H1 (cell line): ENCODE results near the gene CDKN1A. TPM values are rescaled to one million over a fixed set of nuclear protein-coding genes. Genes with fewer than 3 reads are reported as not detected.

ENCODE experiments used
- CTCF ChIA-PET: fragments of 300-600 bp; sonication (Branson Sonifier 250); formaldehyde crosslinking; loops from one replicate; lab custom pipeline; 2021; ENCODE audit not compliant: partially characterized antibody; lab: Charles Lee
- POLR2A ChIA-PET: fragments of 300-600 bp; sonication (Branson Sonifier 250); formaldehyde crosslinking; loops from one replicate; lab custom pipeline; 2021; ENCODE audit warnings: inconsistent platforms; ENCODE audit not compliant: partially characterized antibody; lab: Charles Lee
- DNase-seq, 2 experiments: peaks; one replicate each; pipeline versions ENCODE4 v3.0.0 to v3.0.0-alpha.2; 2010 to 2022; ENCODE audit warnings: low spot score in 2 of 2, low read depth in 1 of 2, mixed read lengths in 1 of 2
- FAIRE-seq: peaks from 2 replicates; lab custom pipeline; 2011; peaks lifted over from hg19 to GRCh38; lab: Jason Lieb, UNC
- H2AFZ ChIP-seq: 2 replicates; pipeline ENCODE4 v1.8.1; 2012; ENCODE audit warnings: low read length, inconsistent platforms
- H2AK5ac ChIP-seq: 2 replicates; pipeline ENCODE4 v1.6.1; 2013; ENCODE audit warnings: low read depth, low read length
- H2BK120ac ChIP-seq: replicated peaks from 2 replicates; pipeline ENCODE3; 2013; ENCODE audit warnings: low read depth, low read length, inconsistent platforms
- H2BK12ac ChIP-seq: 2 replicates; pipeline ENCODE4 v1.6.1; 2013; ENCODE audit warnings: low read depth, low read length
- H2BK15ac ChIP-seq: 2 replicates; pipeline ENCODE4 v1.6.1; 2013; ENCODE audit warnings: low read length
- H2BK20ac ChIP-seq: 2 replicates; pipeline ENCODE4 v1.6.1; 2013; ENCODE audit warnings: low read length
- H2BK5ac ChIP-seq: 2 replicates; pipeline ENCODE4 v1.6.1; 2013; ENCODE audit warnings: low read depth, low read length
- H3K14ac ChIP-seq: 2 replicates; pipeline ENCODE4 v1.6.1; 2013; ENCODE audit warnings: inconsistent platforms; ENCODE audit not compliant: insufficient read length
- H3K18ac ChIP-seq: 2 replicates; pipeline ENCODE4 v1.6.1; 2013; ENCODE audit warnings: low read length; ENCODE audit errors: extremely low read depth
- H3K23ac ChIP-seq: 2 replicates; pipeline ENCODE4 v1.6.1; 2013; ENCODE audit warnings: inconsistent platforms; ENCODE audit not compliant: insufficient read length
- H3K23me2 ChIP-seq: 2 replicates; pipeline ENCODE4 v1.6.1; 2013; ENCODE audit warnings: low read depth, low read length
- H3K27ac ChIP-seq: 2 replicates; pipeline ENCODE4 v1.6.1; 2011; ENCODE audit warnings: low read depth, low read length, inconsistent platforms
- H3K27me3 ChIP-seq, 4 experiments: replicated peaks in 1 of 4; 1 replicate in 1 of 4; 2 replicates in 3 of 4; pipeline versions ENCODE4 v1.6.1 to v1.8.1; 2011 to 2013; ENCODE audit warnings: low read length in 3 of 4, mild to moderate bottlenecking in 3 of 4, inconsistent platforms in 2 of 4, mixed read lengths in 2 of 4, moderate library complexity in 1 of 4; ENCODE audit not compliant: control insufficient read depth in 3 of 4, insufficient read depth in 3 of 4; ENCODE audit errors: extremely low read depth in 1 of 4
- H3K36me3 ChIP-seq, 4 experiments: 2 replicates each; pipeline versions ENCODE4 v1.6.1 to v1.8.1; 2011 to 2013; ENCODE audit warnings: mild to moderate bottlenecking in 4 of 4, low read length in 3 of 4, moderate library complexity in 2 of 4, control low read depth in 1 of 4, inconsistent platforms in 1 of 4; ENCODE audit not compliant: insufficient read depth in 4 of 4, control insufficient read depth in 2 of 4
- H3K4ac ChIP-seq: replicated peaks from 2 replicates; pipeline ENCODE3; 2013; ENCODE audit warnings: low read length, low read depth, mixed read lengths, inconsistent platforms; ENCODE audit not compliant: insufficient read length
- H3K4me1 ChIP-seq, 4 experiments: replicated peaks in 1 of 4; 1 replicate in 1 of 4; 2 replicates in 3 of 4; pipeline versions ENCODE4 v1.6.1 to v1.8.1; 2011 to 2013; ENCODE audit warnings: low read length in 3 of 4, inconsistent platforms in 2 of 4, mixed read lengths in 1 of 4; ENCODE audit not compliant: insufficient read depth in 4 of 4, control insufficient read depth in 3 of 4
- H3K4me2 ChIP-seq, 2 experiments: 2 replicates each; pipeline versions ENCODE4 v1.6.1 to v1.8.1; 2011 to 2013; ENCODE audit warnings: low read depth in 2 of 2, low read length in 2 of 2, control low read depth in 1 of 2, inconsistent platforms in 1 of 2, mild to moderate bottlenecking in 1 of 2; ENCODE audit not compliant: insufficient read depth in 1 of 2
- H3K4me3 ChIP-seq, 4 experiments: fragments of 200-600, 300-600 bp in 1 of 4; sonication (generic), shearing (Covaris generic), sonication (Bioruptor Twin) in 1 of 4; 2 replicates each; pipeline versions ENCODE4 v1.5.1 to v1.8.1; 2011 to 2016; ENCODE audit warnings: low read length in 4 of 4, low read depth in 3 of 4, control low read depth in 2 of 4, inconsistent platforms in 2 of 4, mild to moderate bottlenecking in 2 of 4, mixed read lengths in 1 of 4, moderate library complexity in 1 of 4; ENCODE audit not compliant: insufficient read depth in 2 of 4; ENCODE audit errors: extremely low read depth in 1 of 4
- H3K56ac ChIP-seq: replicated peaks from 2 replicates; pipeline ENCODE3; 2013; ENCODE audit warnings: low read depth, mild to moderate bottlenecking, mixed read lengths, low read length, inconsistent platforms; ENCODE audit not compliant: insufficient read length
- H3K79me1 ChIP-seq: 2 replicates; pipeline ENCODE4 v1.6.1; 2013; ENCODE audit warnings: low read depth, low read length, control low read depth
- H3K79me2 ChIP-seq, 2 experiments: 2 replicates each; pipeline versions ENCODE4 v1.6.1 to v1.8.1; 2012 to 2013; ENCODE audit warnings: low read length in 2 of 2, mild to moderate bottlenecking in 2 of 2, inconsistent platforms in 1 of 2; ENCODE audit not compliant: insufficient read depth in 2 of 2, control insufficient read depth in 1 of 2
- H3K9ac ChIP-seq, 4 experiments: replicated peaks in 1 of 4; 1 replicate in 1 of 4; 2 replicates in 3 of 4; pipeline versions ENCODE4 v1.6.1 to v1.8.1; 2011 to 2013; ENCODE audit warnings: low read depth in 3 of 4, low read length in 3 of 4, control low read depth in 2 of 4, mild to moderate bottlenecking in 2 of 4, moderate library complexity in 2 of 4, inconsistent platforms in 1 of 4; ENCODE audit errors: extremely low read depth in 1 of 4
- H3K9me3 ChIP-seq, 2 experiments: 2 replicates each; pipeline versions ENCODE4 v1.6.1 to v1.8.1; 2012 to 2013; ENCODE audit warnings: mild to moderate bottlenecking in 2 of 2, moderate library complexity in 2 of 2, control low read depth in 1 of 2, inconsistent platforms in 1 of 2, low read depth in 1 of 2, low read length in 1 of 2, mixed read lengths in 1 of 2; ENCODE audit not compliant: insufficient read depth in 2 of 2
- H4K20me1 ChIP-seq, 2 experiments: replicated peaks in 1 of 2; 2 replicates each; pipeline versions ENCODE3 to v1.8.1; 2011 to 2013; ENCODE audit warnings: inconsistent platforms in 2 of 2, low read length in 2 of 2, mild to moderate bottlenecking in 1 of 2; ENCODE audit not compliant: insufficient read depth in 2 of 2, control insufficient read depth in 1 of 2
- H4K5ac ChIP-seq: 2 replicates; pipeline ENCODE4 v1.6.1; 2013; ENCODE audit warnings: low read length, low read depth, mixed read lengths, inconsistent platforms; ENCODE audit not compliant: insufficient read length
- H4K8ac ChIP-seq: 2 replicates; pipeline ENCODE4 v1.8.0; 2013; ENCODE audit warnings: mild to moderate bottlenecking, moderate library complexity, low read length, inconsistent platforms; ENCODE audit not compliant: insufficient read depth; ENCODE audit errors: extremely low read depth
- H4K91ac ChIP-seq: replicated peaks from 2 replicates; pipeline ENCODE3; 2013; ENCODE audit warnings: low read length, mixed read lengths, inconsistent platforms; ENCODE audit not compliant: insufficient read length
- E2F6 ChIP-seq: IDR thresholded peaks from 2 replicates; pipeline ENCODE4 v1.6.1; 2012; ENCODE audit warnings: inconsistent platforms
- KDM1A ChIP-seq: fragments of 200-600, 300-600 bp; sonication (generic); IDR thresholded peaks from 2 replicates; pipeline ENCODE4 v1.7.1; 2016; ENCODE audit warnings: mild to moderate bottlenecking, low read length, borderline replicate concordance
- MAX ChIP-seq: IDR thresholded peaks from 2 replicates; pipeline ENCODE4 v1.6.1; 2012; ENCODE audit warnings: inconsistent platforms
- SP2 ChIP-seq: IDR thresholded peaks from 2 replicates; pipeline ENCODE4 v1.6.1; 2012; ENCODE audit warnings: mild to moderate bottlenecking, low read length, inconsistent platforms
- TBP ChIP-seq: IDR thresholded peaks from 2 replicates; pipeline ENCODE4 v1.6.1; 2011; ENCODE audit warnings: low read depth, low read length, improper control_type of control experiment
- USF2 ChIP-seq: IDR thresholded peaks from 2 replicates; pipeline ENCODE4 v1.6.1; 2011; ENCODE audit warnings: low read length, improper control_type of control experiment
- WGBS, 2 experiments: shearing (Covaris generic) in 1 of 2; methylation state at CpG; one replicate each; pipeline versions ENCODE4 v1.1.6 to v1.1.7; 2013 to 2015; ENCODE audit warnings: low lambda C conversion rate in 2 of 2, mixed read lengths in 2 of 2, inconsistent platforms in 1 of 2, low coverage in 1 of 2, missing lambda C conversion rate in 1 of 2; ENCODE audit not compliant: insufficient replicate concordance in 2 of 2, insufficient coverage in 1 of 2, insufficient read length in 1 of 2; ENCODE audit errors: extremely low coverage in 1 of 2, missing lambda C conversion rate in 1 of 2; 5-methylcytosine and 5-hydroxymethylcytosine counted together
- long read RNA-seq, 2 experiments: library from RNA in 1 of 2; library from capped mRNA in 1 of 2; stranded (forward); transcript quantifications; one replicate each; pipeline ENCODE4 v2.0.0, GENCODE V29; 2021; ENCODE audit warnings: inconsistent platforms in 1 of 2
- polyA minus RNA-seq, 3 experiments: library from RNA; depleted of rRNA, polyadenylated mRNA; stranded (reverse); fragments of >200 nt; gene quantifications; 1 replicate in 2 of 3; 2 replicates in 1 of 3; pipeline ENCODE4 v1.2.3, GENCODE V29; 2011
- polyA plus RNA-seq, 7 experiments: library from polyadenylated mRNA; depleted of rRNA in 3 of 7; stranded (reverse) in 5 of 7; unstranded in 2 of 7; fragments of >200 nt in 5 of 7; fragments of 200-250 nt in 2 of 7; gene quantifications; 1 replicate in 5 of 7; 2 replicates in 1 of 7; 4 replicates in 1 of 7; pipeline versions ENCODE4 v1.2.1 to v1.2.3, GENCODE V29; 2011 to 2013; ENCODE audit warnings: missing spikeins in 2 of 7, mixed read lengths in 2 of 7
- total RNA-seq: library from RNA; stranded (reverse); fragmentation: NEBNext Ultra II Directional; extraction: Animal tissue kit (Norgen Biotek cat#: 25700); gene quantifications from 2 replicates; pipeline ENCODE4 v1.2.1, GENCODE V29; 2021

CDKN1A gene
- total RNA-seq (14.5 and 15.2 TPM in 2 replicates), polyA plus RNA-seq (2011; rRNA removed) (36.0 and 56.1 TPM in 2 replicates), polyA minus RNA-seq (2011; rRNA and poly(A)+ RNA removed) (15.5 and 20.6 TPM in 2 replicates)
- 26.6 TPM for polyA plus RNA-seq (2011; cell fraction: cytosol; rRNA removed)
- 39.2 TPM for polyA plus RNA-seq (2011; cell fraction: nucleus; rRNA removed)
- 23.5 to 37.7 TPM (median 28.4 TPM) in 4 replicates for polyA plus RNA-seq (2012, experiment 1 of 2)
- 42.7 TPM for polyA plus RNA-seq (2012, experiment 2 of 2)
- 15.1 TPM for polyA plus RNA-seq (2013, experiment 1 of 2)
- polyA plus RNA-seq (2013, experiment 2 of 2): 16.1 TPM
- polyA minus RNA-seq (2011; cell fraction: cytosol; rRNA and poly(A)+ RNA removed): 14.0 TPM
- polyA minus RNA-seq (2011; cell fraction: nucleus; rRNA and poly(A)+ RNA removed): 33.3 TPM
- long read RNA-seq, experiment 1, transcript CDKN1A-201 (3 exons, 2,180 nt): major isoform, 6 of 14 reads
- long read RNA-seq, experiment 1, partial matches to known transcripts: 4 of 14 reads
- long read RNA-seq, experiment 1, other reads (novel, unspliced or antisense): 4 of 14 reads
- long read RNA-seq, experiment 2, transcript CDKN1A-201 (3 exons, 2,180 nt): major isoform, 10 of 12 reads
- long read RNA-seq, experiment 2, partial matches to known transcripts: 0 of 12 reads
- long read RNA-seq, experiment 2, other reads (novel, unspliced or antisense): 2 of 12 reads

- H3K79me2 ChIP-seq: peaks cover 0 to 28% of the 10 kb centered on the region in 2 experiments; a peak in 2 of 4 replicates
- peak within 1 kb of the TSS; percentile 23 to 52 (median 40); a peak in 6 of 7 replicates for H3K9ac ChIP-seq
- no peak within 1 kb of the TSS; the same call in 1 of the 2 replicates for H3K27ac ChIP-seq
- no peaks in the 10 kb centered on the region for H3K9me3 ChIP-seq
- peak within 1 kb of the TSS; percentile 100; the same call in 1 of the 2 replicates for H2BK5ac ChIP-seq
- peak within 1 kb of the TSS; percentile 61 for H2BK120ac ChIP-seq
- H3K4me1 ChIP-seq: peaks cover 5 to 36% (median 16%) of the 10 kb centered on the region in 4 experiments
- peak within 1 kb of the TSS; percentile 68 for H4K5ac ChIP-seq
- H4K8ac ChIP-seq: peak within 1 kb of the TSS; percentile 82
- H4K91ac ChIP-seq: peak within 1 kb of the TSS; percentile 87
- peak in 1 of 2 experiments; percentile 84 for DNase-seq
- CTCF ChIA-PET: interaction anchor here (0.7 to 8.8 kb wide), 10 partner anchors 11 to 80 kb away, joined by 3 to 67 read pairs (median 4); no protein-coding TSS in a partner anchor
- H3K18ac ChIP-seq: peak within 1 kb of the TSS; percentile 99
- peaks cover 0 to under 1% (median 0%) of the 10 kb centered on the region in 4 experiments; a peak in 1 of 8 replicates for H3K36me3 ChIP-seq
- peak within 1 kb of the TSS; percentile 55 to 76 (median 69) for H3K4me3 ChIP-seq
- no peak within 1 kb of the TSS for H3K23ac ChIP-seq
- H3K79me1 ChIP-seq: 0 out of 2 replicates have a peak, but pooled peaks cover 3% of the 10 kb centered on the region
- peaks cover 4 to 24% of the 10 kb centered on the region in 2 experiments for H4K20me1 ChIP-seq
- H2BK12ac ChIP-seq: peak within 1 kb of the TSS; percentile 92; the same call in 1 of the 2 replicates
- peak within 1 kb of the TSS; percentile 59; the same call in 1 of the 2 replicates for H2AK5ac ChIP-seq
- H3K14ac ChIP-seq: no peak within 1 kb of the TSS
- FAIRE-seq: no peak
- no peak within 1 kb of the TSS for H2BK20ac ChIP-seq
- H3K27me3 ChIP-seq: peaks cover 6 to 28% (median 20%) of the 10 kb centered on the region in 4 experiments
- peaks cover 18% of the 10 kb centered on the region; the same call in 1 of the 2 replicates for H3K23me2 ChIP-seq
- POLR2A ChIA-PET: interaction anchor here (0.6 to 10.6 kb wide), 12 partner anchors 11 to 82 kb away, joined by 3 to 109 read pairs (median 4); no protein-coding TSS in a partner anchor
- peak within 1 kb of the TSS; percentile 15 for H3K4ac ChIP-seq
- H2AFZ ChIP-seq: no peak within 1 kb of the TSS
- H3K56ac ChIP-seq: peak within 1 kb of the TSS; percentile 81
- H3K4me2 ChIP-seq: peak within 1 kb of the TSS; percentile 85 to 96
- WGBS, 2 experiments: 2% methylated on average over 32 of the region's 63 CpGs; no CpG with 5 or more reads in 1 of the 2 experiments
- H2BK15ac ChIP-seq: no peak within 1 kb of the TSS; the same call in 1 of the 2 replicates
- no peak for TF ChIP-seq SP2
- peak; percentile 89; the same call in 1 of the 2 replicates for TF ChIP-seq TBP
- peak; percentile 66 for TF ChIP-seq MAX
- TF ChIP-seq KDM1A: no peak
- TF ChIP-seq E2F6: peak; percentile 46
- no peak for TF ChIP-seq USF2
Observed at GRCh38 chr6:36678488-36679042, at the start of gene CDKN1A. Gene CDKN1A, plus strand, starts transcription at chr6:36678714. Its CDS starts 5,388 bp downstream, at chr6:36684102.
